ENCODE results near the gene LRP1.

GRCh38 chr12:57151741-57152630 is 23.7 kb downstream of the LRP1 start:
- TF ChIP-seq, protein P1, sequence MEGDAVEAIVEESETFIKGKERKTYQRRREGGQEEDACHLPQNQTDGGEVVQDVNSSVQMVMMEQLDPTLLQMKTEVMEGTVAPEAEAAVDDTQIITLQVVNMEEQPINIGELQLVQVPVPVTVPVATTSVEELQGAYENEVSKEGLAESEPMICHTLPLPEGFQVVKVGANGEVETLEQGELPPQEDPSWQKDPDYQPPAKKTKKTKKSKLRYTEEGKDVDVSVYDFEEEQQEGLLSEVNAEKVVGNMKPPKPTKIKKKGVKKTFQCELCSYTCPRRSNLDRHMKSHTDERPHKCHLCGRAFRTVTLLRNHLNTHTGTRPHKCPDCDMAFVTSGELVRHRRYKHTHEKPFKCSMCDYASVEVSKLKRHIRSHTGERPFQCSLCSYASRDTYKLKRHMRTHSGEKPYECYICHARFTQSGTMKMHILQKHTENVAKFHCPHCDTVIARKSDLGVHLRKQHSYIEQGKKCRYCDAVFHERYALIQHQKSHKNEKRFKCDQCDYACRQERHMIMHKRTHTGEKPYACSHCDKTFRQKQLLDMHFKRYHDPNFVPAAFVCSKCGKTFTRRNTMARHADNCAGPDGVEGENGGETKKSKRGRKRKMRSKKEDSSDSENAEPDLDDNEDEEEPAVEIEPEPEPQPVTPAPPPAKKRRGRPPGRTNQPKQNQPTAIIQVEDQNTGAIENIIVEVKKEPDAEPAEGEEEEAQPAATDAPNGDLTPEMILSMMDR (IDR thresholded peaks at IDR 0.05; ENCODE audit: insufficient read depth, low read depth, low read length), result no peak
- no peak for TF ChIP-seq EZH2 (IDR thresholded peaks at IDR 0.05; ENCODE audit: insufficient read depth, low read length)

Measured in astrocyte (in vitro differentiated cells and primary cell).